CD1c-positive myeloid dendritic cell (primary cell): ENCODE data around the gene MAPRE3.

Experiments used
- DNase-seq: peaks from one replicate; pipeline ENCODE4 v3.0.0-alpha.2; 2016; ENCODE audit errors: extremely low spot score

MAPRE3 gene

DNA sequence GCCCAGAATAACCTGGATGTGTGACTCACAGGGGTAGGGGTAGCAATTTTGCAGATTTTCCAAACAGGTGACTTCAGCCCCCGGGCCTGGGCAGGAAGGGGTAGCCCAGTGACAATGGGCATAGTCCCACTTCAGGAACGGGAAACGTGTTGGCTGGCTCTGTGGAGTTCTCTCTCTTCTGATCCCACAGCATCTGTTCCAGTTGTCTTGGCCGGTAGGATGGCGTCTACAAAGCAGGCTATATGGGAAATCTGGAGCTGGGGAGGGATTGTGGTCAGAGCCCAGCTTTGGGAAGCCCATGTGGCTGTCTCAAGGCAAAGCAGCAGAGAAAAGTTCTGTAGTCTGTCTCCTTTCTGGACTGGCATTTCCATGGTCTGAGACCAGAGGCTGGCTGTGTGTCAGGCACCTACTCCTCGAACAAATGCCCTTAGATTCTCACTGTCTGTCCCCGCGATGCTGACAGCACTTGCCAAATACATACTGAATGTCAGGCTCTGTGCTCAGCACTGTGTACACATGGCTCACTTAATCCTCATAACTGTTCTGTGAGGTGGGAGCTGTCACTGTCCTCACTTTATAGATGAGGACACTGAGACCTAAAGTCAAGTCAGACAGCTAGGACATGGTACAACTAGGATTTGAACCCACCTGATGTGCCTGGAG lies 44.5 kb downstream of the MAPRE3 start:
- DNase-seq: no peak

DNA sequence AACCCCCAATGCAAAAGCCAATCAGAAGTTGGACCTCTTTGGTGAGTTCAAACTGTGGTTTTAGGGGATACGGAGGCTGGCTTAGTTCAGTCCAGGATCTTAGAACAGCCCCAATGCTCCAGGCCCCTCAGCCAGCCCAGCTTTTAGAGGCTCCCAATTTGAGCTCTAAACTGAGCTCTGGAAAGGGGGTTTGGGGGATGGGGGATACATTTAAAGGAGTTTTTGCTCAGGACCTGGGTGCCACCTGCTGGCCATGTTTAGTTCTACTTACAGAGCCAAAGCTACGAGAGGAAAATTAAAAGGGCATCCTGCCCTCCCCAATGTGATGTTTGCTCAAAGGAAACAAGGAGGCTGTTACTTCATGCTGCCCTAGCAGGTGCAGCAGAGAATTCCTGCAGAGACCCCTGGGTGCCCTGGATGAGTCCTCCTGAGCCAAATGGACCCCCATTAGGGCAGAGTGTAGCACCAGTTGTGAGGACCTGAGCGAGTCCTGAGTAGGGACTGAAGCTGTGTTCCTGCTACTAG lies 46.4 kb downstream of the MAPRE3 start:
- peak; percentile 63 for DNase-seq

DNA sequence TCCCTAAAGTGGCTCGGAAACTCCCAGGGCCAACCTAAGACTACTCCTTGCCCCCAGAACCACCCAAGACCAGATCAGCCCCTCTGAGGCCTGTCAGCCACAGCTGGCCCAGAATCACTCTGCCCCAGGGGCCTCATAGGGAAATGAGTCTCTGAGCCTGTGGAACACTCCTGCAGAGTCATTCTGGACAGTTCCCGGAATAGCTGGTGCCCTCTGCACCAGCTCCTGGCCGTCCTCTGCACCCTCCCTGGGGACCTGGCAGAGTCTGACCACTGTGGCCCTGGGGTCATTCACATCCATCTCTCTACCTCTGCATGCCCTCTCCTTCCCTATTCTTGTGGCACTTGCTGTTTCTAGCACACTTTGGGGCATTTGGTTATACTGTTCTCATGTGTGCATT lies 47.7 kb downstream of the MAPRE3 start:
- no peak for DNase-seq

DNA sequence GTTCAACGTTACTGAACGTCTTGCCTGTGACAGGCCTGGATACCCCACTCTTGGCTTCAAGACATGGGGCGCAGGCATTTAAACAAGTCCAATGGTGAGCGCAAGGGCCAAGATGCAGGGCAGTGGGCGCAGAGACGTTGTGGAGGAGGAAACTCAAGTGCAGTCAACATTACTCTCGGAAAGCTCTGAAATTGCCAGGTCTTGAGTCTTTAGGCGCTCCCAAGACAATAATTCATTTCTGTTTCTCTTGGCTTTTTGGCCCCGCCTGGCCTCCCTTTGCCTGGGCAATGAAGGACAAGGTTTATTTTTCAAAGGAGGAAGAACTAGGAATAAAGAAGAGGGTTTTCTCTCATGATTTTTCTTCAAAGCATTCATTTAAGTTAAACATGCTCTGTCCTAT lies 49.0 kb downstream of the MAPRE3 start:
- DNase-seq: no peak

DNA sequence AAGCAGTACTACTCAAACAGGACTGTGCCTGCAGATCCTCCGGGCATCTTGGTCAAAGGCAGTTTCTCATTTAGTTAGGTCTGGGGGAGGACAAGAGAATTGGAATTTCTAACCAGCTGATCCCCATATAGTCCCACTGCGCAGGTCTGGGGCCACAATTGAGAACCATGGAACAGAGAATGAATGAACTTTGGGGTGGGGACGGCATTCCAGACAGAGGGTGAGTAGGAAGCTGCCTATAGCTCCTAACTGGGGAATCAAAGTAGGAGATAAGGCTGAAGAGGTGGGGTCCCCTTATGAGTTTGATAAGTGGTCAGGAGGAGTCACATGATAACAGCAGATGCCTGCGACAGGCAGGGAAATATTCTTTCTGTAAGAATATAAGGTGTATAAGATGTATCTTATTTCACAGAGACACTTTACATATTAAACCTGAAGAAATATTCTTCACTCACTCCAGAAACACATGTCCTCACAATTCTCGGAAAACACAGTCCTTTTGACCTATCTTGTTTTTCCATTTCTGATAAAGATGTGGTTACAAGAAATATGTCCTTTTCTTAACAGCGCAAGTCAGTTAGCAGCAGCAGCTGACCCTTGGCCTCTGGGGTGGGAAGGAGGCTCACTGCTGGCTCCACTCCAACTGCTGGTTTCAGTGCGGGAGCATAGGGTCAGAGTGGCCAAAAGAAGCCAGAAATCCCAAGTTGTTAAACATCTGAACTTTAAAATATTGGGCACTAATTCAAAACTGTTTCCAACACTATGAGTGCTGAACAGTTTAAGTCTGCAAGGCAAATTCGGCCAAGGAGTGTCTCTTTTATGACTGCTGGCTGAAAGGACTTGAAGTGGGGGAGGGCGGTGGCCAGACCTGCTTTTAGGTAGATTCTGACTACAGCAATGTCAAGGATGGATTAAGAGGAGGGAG lies 49.8 kb downstream of the MAPRE3 start:
- DNase-seq: no peak

DNA sequence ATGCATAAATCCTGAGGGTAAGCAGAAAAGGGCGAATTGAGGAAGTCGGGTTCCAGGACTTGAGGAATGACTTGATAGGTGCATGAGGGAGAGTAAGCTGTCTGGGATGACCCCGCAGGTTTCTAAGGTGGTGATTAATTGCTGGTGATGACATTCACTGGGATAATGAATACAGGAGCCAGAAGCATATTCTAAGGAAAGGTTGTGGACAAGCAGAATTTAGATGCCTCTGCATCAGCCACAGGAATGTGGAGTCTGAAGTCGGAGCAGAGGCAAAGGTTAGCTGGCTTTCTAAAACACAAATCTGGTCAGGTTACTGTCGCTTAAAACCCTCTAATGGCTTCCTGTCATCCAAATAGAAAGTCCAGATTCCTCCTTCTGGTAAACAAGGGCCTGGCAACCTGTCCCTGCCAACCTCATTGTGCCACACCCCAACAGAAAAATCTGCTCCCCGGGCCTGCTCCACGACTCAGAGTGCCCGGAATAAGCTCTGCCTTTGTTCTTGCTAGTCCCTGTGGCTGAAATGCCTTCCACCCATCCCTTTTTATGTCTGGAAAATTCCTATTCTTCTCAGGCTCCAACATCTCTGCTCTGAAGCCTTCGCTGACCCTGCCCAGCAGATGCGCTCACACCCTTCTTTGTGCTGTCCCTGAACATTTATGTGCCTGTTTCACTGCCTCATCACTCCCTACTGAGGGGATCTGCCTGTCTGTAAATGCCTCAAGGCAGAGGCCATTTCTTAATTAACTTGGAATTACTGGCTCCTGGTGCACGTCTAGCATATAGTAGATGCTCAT lies 51.0 kb downstream of the MAPRE3 start:
- no peak for DNase-seq

DNA sequence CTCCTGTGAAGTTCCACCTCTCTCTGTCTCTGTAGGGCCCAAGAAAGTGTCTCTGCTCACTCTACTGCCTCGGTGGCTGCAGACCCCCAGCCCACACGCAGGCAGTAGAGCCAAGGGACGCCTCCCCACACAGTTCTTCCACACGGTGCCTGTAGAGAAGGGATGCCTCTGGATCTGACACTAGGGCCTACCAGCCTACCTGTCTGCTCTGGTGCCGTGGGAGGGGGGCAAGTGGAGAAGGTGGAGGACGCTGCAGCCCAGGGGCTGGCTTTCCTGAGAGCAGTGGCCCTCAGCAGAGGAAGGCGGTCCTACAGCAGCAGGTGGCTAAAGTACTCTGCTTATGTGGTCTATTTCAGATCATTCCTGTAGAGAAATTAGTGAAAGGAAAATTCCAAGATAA lies 53.3 kb downstream of the MAPRE3 start:
- DNase-seq: no peak

DNA sequence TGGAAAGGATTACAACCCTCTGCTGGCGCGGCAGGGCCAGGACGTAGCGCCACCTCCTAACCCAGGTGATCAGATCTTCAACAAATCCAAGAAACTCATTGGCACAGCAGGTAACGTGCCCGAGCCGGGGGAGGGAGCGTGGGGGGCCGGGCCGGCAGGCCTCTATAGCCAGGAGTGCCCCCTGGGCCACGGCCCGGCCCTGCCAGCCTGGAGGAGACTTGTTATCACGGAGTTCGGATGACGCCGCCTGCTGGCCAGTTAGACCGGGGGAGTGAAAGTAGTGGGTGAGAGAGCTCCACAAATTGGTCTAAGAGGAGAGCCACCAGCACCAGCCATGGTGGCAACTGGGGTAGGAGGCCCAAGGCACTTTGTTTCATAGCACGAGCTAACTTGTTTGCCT lies 53.8 kb downstream of the MAPRE3 start:
- DNase-seq: no peak

DNA sequence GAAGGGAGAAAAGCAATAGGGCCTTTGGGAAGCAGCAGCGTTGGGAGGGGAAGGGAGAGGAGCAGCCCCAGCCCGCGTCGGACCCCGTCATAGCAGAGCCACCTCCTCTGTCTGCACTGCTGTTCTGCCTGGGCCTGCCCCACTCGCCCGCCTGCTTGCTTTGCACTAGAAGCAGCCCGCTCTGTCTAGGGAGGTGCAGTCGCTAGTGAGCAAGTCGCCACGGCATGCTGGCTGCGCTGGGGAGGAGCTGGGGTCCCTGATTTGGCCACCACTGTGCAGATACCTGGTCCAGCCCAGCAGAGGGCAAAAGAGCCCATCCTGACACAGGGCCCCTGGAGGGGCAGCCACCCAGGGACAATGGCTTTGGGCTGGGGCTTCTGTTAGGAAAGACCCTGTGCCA lies 54.4 kb downstream of the MAPRE3 start:
- DNase-seq: no peak

DNA sequence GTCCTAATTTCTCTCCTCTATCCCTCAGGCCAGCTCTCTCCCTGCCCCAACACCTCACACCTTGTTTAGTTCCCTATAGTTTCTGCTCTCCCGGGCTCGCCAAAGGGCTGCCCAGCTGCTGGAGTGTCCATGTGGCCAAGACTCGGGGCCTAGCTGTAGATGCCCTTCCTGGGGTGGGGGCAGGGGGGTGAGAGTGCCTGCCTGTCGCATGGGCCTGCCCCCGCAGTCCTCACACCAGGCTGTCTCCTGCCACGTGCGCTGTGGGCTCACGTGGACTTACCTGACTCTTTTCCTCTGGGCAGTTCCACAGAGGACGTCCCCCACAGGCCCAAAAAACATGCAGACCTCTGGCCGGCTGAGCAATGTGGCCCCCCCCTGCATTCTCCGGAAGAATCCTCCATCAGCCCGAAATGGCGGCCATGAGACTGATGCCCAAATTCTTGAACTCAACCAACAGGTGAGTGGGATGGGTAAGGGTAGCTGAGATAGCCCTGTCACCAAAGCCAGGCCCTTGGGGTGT lies 54.9 kb downstream of the MAPRE3 start:
- DNase-seq: no peak

DNA sequence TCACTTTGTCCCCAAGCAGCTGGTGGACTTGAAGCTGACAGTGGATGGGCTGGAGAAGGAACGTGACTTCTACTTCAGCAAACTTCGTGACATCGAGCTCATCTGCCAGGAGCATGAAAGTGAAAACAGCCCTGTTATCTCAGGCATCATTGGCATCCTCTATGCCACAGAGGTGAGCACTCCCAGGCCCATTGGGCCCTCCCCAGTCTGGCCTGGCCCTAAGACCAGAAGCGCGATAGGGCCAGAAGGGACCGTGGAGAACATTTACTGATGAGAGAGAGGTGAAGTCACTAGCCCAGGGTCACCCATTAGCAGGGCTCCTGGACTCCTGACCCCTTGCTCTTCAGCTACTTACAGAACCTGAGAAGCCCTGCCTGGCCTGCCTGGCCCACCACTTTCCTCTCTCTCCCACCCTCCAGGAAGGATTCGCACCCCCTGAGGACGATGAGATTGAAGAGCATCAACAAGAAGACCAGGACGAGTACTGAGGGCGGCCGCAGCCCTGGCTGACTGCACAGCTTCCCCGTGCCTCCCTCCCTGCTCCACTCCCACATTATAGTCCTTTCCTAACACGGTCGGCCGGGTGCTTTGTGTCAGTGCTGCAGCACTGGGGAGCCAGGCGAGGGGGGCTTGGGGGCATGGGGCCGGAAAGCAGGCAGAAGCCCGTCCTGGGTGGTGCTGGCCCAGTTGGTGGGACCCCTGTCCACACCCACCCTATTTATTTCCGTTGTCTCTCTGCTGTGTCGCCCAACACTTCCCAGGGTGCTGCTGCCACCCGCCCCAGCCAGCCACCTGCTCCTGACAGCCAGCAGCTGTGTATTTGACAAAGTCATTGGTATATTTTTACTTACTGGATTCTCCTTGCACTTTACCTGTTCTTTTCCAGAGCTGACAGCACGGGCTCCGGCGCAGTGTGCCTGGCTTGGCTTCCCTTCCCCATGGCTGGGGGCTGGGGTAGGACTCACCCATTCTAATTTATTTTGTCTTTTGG lies 55.7 kb downstream of the MAPRE3 start:
- DNase-seq: no peak

DNA sequence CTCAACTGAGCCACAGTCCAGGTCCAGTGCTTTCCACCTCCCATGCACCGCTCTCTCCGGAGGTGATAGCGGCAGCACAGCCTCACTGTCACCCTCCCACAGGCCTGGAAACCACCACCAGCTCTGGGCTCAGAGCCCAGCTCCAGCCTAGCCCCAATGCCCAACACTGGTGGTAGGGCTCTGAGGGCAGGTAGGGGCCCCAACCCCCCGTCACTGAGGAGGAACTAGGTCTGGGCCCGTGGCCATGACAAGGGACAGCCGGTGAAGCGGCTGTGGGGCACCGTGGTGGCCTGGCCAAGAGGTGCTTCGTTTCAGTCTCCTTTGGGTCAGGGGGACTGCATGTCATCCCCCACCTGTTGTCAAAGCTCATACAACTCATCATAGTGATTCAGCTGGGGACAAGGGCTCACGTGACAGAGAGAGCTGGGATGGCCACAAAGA lies 56.8 kb downstream of the MAPRE3 start:
- no peak for DNase-seq

DNA sequence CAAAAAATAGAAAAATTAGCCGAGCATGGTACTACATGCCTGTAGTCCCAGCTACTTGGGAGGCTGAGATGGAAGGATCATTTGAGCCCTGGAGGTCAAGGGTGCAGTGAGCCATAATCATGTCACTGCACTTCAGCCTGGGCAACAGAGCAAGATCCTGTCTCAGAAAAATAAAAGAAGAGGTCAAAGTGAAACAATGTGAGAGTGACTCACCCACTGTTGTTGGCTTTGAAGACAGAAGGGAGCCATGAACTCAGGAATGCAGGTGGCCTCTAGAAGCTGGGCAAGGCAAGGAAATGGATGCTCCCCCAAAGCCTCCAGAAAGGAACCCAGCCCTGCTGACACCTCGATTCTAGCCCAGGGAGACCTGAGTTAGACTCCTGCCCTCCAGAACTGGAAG lies 58.6 kb downstream of the MAPRE3 start:
- no peak for DNase-seq

DNA sequence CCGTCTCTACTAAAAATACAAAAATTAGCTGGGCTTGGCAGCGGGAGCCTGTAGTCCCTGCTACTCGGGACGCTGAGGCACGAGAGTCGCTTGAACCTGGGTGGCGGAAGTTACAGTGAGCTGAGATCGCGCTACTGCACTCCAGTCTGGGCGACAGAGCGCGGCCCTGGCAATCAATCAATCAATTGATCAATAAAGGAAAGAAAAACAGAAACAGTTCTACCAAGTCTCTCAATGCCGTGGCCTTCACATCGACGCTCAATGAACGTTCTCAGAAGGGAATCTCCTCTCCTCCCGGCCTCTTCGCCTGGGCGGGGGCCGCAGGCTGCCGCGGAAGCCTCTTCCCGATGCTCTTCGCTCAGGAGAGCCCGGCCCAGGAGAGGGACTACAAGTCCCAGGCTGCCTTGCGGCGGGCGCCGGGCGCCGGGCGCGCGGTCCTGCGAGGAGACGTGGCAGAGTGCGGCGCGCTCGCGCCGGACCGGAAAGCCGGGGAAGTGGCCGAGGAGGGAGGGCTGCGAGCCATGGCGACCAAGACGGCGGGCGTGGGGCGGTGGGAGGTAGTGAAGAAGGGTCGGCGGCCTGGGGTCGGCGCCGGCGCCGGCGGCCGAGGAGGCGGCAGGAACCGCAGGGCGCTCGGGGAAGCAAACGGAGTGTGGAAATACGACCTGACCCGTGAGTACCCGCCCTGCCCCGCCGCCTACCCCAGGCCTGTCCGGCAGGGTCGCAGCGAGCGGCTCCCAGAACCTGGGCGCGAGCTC lies 62.2 kb downstream of the MAPRE3 start, which contains the start of gene TMEM214:
TSS of gene TMEM214 (plus strand) at position 471 of the 758 bp plus-strand sequence. CDS start at position 522, 51 bp downstream.
- DNase-seq: peak; percentile 89

DNA sequence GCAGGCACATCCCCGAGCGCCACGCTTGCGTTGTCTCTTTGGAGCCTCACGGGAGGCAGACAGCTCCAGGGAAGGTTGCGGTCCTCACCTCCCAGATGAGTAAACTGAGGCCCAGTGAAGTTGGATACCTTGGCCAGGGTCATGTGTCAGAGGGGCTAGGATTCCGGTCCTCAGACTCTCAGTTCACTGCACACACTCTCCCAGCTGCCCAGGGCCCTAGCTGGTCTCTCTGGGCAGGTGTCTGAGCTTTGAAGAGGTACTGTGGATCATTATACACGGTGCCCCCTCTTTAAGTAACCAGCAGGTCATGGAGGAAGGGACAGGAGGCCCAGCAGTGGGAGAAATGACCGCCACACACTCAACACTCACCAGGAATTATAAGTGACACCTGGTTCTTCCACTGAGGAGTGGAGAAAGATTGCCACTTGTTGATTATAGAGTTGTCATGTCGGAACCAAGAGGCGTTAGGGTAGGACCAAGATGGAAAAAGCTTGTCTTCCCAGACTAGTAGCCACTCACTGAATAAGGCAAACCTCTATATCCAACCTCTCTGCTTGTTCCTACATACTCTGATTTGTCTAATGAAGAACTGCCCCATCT lies 62.9 kb downstream of the MAPRE3 start:
- DNase-seq: no peak

DNA sequence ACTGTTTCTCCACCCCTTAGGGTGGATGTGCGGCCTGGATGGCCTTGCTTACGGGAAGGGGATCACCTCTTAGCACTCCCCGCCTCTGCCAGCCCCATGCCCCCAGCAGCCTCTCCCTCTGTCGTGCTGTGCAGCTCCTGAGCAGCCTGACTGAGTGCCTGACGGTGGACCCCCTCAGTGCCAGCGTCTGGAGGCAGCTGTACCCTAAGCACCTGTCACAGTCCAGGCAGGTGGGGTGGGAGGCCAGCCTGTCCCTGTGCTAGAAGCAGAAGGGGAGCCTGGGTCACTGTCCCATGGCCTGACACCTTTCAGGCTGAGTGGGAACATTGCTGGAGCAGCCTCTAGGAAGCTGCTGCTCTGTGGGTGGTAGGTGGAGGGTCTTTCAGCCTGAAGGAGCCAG lies 67.6 kb downstream of the MAPRE3 start:
- no peak for DNase-seq

DNA sequence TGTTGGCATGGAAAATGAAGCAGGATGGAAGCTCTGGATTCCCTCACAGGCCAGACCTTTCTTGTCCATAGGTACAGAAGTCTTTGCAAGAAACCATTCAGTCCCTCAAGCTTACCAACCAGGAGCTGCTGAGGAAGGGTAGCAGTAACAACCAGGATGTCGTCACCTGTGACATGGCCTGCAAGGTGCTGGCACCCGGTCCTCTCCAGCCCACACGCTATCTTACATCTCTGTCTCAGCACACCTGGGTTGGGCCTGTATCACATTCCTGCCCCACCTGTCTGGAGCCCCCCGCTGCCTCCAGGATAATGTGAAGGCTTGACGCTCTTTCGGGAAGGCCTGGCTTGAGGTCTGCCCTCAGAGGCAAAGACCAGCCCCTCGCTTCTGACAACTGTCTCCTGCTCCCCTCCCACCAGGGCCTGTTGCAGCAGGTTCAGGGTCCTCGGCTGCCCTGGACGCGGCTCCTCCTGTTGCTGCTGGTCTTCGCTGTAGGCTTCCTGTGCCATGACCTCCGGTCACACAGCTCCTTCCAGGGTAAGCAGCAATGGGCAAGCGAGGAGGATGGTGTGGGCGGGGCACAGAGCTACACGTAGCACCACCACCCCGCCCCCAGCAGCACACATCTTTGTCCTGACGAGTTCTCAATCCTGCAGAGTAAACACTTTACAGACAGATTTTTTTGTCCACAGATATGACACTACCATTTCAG lies 68.3 kb downstream of the MAPRE3 start:
- DNase-seq: no peak

DNA sequence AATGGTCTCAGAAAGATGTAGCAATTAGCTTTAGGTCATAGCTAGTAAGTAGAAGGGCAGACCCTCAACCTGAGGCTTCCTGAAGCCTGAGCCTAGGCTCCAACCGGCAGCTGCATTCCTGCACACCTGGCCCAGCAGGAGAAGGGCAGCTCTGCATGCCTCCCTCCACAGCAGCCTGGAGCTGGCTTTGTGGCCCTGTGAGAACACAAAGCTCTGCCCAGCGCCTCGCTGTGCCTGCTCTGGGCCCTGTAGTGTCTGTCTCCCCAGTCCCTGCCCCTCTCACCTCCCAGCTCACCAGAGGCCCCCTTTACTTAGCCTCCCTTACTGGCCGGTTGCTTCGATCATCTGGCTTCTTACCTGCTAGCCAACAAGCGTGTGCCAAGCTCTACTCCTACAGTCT lies 69.0 kb downstream of the MAPRE3 start:
- DNase-seq: no peak

DNA sequence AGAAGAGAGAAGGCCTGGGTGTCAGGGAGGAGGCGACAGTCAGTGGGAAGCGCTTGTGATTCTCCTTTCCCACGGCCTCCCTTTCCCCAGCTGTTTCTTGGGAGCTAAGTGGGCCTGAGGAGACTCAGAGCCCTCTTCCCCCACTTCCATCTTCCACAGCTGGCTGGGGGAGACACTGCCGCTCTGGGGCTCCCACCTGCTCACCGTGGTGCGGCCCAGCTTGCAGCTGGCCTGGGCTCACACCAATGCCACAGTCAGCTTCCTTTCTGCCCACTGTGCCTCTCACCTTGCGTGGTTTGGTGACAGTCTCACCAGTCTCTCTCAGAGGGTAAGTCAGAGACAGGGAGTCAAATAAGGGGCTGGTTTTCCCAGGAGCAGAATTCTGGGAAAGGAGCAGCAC lies 69.4 kb downstream of the MAPRE3 start:
- DNase-seq: no peak
